ENCODE data around the gene CACNA2D3. TPM values are rescaled to one million over a fixed set of nuclear protein-coding genes. Genes with fewer than 3 reads are reported as not detected.

The CACNA2D3 gene
- total and polyA plus RNA-seq, 7 experiments from 2014 or later = 0.27 to 4.1 TPM; not detected in 5

DNA sequence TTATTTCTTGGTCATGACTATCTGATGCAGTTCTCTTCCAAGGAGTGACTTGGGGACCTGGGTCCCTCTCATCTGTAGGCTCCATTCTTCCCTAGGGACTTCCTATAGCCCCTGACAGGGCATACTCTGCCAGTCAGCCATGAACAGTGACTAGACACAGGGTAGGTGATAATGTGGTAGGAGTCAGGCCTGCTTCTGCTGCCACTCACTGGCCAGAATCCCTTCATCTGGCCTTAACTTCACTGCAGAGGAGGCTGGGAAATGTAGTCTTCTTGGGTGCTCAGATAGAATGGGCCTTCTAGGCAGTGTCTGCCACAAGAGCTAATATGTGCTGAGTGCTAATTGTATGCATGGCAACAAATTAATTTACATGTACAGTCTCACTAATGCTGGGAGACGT lies 84.5 kb downstream of the CACNA2D3 start:
- H3K27me3 Mint-ChIP-seq = peaks cover 0 to 5% (median 3%) of the 10 kb centered on the region in 5 donors
- no peak overlapping the region for H3K27ac Mint-ChIP-seq
- no peaks in the 10 kb centered on the region for H3K4me1 Mint-ChIP-seq
- Histone ChIP-seq H3K4me3 (ENCODE audit: low read length) (no peak overlapping the region), H3K27ac (ENCODE audit: low read depth, low read length) (no peak overlapping the region), H3K36me3 (ENCODE audit: control insufficient read depth in 2 of 3, insufficient read depth in 3 of 3, low read length in 3 of 3) (no peaks in the 10 kb centered on the region), H3K4me1 (ENCODE audit: control insufficient read depth in 2 of 2, insufficient read depth in 2 of 2, low read length in 2 of 2) (no peaks in the 10 kb centered on the region), H3K9me3 (ENCODE audit: control insufficient read depth in 2 of 3, low read length in 3 of 3) (no peaks in the 10 kb centered on the region), H3K27me3 (ENCODE audit: control insufficient read depth in 2 of 2, insufficient read depth in 2 of 2, low read length in 2 of 2) (no peaks in the 10 kb centered on the region)
- no peaks in the 10 kb centered on the region for H3K36me3 Mint-ChIP-seq
- POLR2A ChIA-PET = no interaction called here
- DNase-seq (no peak), ATAC-seq (no peak)
- intact Hi-C loops (cut with micrococcal nuclease) = no loop called here
- no peak overlapping the region for H3K4me3 Mint-ChIP-seq
- peaks cover 0 to 10% (median 4%) of the 10 kb centered on the region in 11 donors for H3K9me3 Mint-ChIP-seq
- CTCF ChIA-PET = no interaction called here

GRCh38 chr3:54211097-54211496 lies 88.7 kb downstream of the CACNA2D3 start:
- H3K36me3 ChIP-seq (ENCODE audit: control insufficient read depth in 2 of 3, insufficient read depth in 3 of 3, low read length in 3 of 3) = no peaks in the 10 kb centered on the region
- Mint-ChIP-seq H3K9me3 (peaks cover 0 to 14% (median 8%) of the 10 kb centered on the region in 11 donors), H3K4me1 (no peaks in the 10 kb centered on the region), H3K27me3 (no peaks in the 10 kb centered on the region), H3K4me3 (no peak overlapping the region), H3K27ac (no peak overlapping the region), H3K36me3 (peaks cover 0 to 3% (median 0%) of the 10 kb centered on the region in 5 donors)
- H3K9me3 ChIP-seq (ENCODE audit: control insufficient read depth in 2 of 3, low read length in 3 of 3) = no peaks in the 10 kb centered on the region
- H3K27ac ChIP-seq (ENCODE audit: low read depth, low read length) = no peak overlapping the region
- ATAC-seq = no peak
- intact Hi-C loops (cut with micrococcal nuclease) = no loop called here
- H3K27me3 ChIP-seq (ENCODE audit: control insufficient read depth in 2 of 2, insufficient read depth in 2 of 2, low read length in 2 of 2) = no peaks in the 10 kb centered on the region
- DNase-seq = no peak
- ChIA-PET POLR2A (no interaction called here), CTCF (no interaction called here)
- no peak overlapping the region for H3K4me3 ChIP-seq (ENCODE audit: low read length)
- H3K4me1 ChIP-seq (ENCODE audit: control insufficient read depth in 2 of 2, insufficient read depth in 2 of 2, low read length in 2 of 2) = no peaks in the 10 kb centered on the region

GRCh38 chr3:54212723-54213122 lies 90.4 kb downstream of the CACNA2D3 start:
- no peaks in the 10 kb centered on the region for H3K9me3 ChIP-seq (ENCODE audit: control insufficient read depth in 2 of 3, low read length in 3 of 3)
- Mint-ChIP-seq H3K4me1 (no peaks in the 10 kb centered on the region), H3K27me3 (no peaks in the 10 kb centered on the region), H3K4me3 (no peak overlapping the region), H3K36me3 (peaks cover 0 to 3% (median 0%) of the 10 kb centered on the region in 5 donors), H3K27ac (no peak overlapping the region), H3K9me3 (peaks cover 0 to 14% (median 6%) of the 10 kb centered on the region in 11 donors)
- ATAC-seq (no peak), DNase-seq (no peak)
- ChIA-PET CTCF (no interaction called here), POLR2A (no interaction called here)
- no peaks in the 10 kb centered on the region for H3K4me1 ChIP-seq (ENCODE audit: control insufficient read depth in 2 of 2, insufficient read depth in 2 of 2, low read length in 2 of 2)
- no peak overlapping the region for H3K27ac ChIP-seq (ENCODE audit: low read depth, low read length)
- intact Hi-C loops (cut with micrococcal nuclease) = no loop called here
- no peaks in the 10 kb centered on the region for H3K27me3 ChIP-seq (ENCODE audit: control insufficient read depth in 2 of 2, insufficient read depth in 2 of 2, low read length in 2 of 2)
- H3K4me3 ChIP-seq (ENCODE audit: low read length) = no peak overlapping the region
- no peaks in the 10 kb centered on the region for H3K36me3 ChIP-seq (ENCODE audit: control insufficient read depth in 2 of 3, insufficient read depth in 3 of 3, low read length in 3 of 3)

GRCh38 chr3:54213907-54214306 lies 91.6 kb downstream of the CACNA2D3 start:
- H3K9me3 ChIP-seq (ENCODE audit: control insufficient read depth in 2 of 3, low read length in 3 of 3) = no peaks in the 10 kb centered on the region
- Mint-ChIP-seq H3K27me3 (no peaks in the 10 kb centered on the region), H3K4me3 (no peak overlapping the region), H3K9me3 (peaks cover 0 to 11% (median 6%) of the 10 kb centered on the region in 11 donors), H3K4me1 (no peaks in the 10 kb centered on the region), H3K27ac (no peak overlapping the region), H3K36me3 (peaks cover 0 to 3% (median 0%) of the 10 kb centered on the region in 5 donors)
- CTCF ChIA-PET = no interaction called here
- intact Hi-C loops (cut with micrococcal nuclease) = no loop called here
- no peak overlapping the region for H3K27ac ChIP-seq (ENCODE audit: low read depth, low read length)
- no peaks in the 10 kb centered on the region for H3K4me1 ChIP-seq (ENCODE audit: control insufficient read depth in 2 of 2, insufficient read depth in 2 of 2, low read length in 2 of 2)
- DNase-seq (no peak), ATAC-seq (no peak)
- POLR2A ChIA-PET = no interaction called here
- no peaks in the 10 kb centered on the region for H3K36me3 ChIP-seq (ENCODE audit: control insufficient read depth in 2 of 3, insufficient read depth in 3 of 3, low read length in 3 of 3)
- H3K27me3 ChIP-seq (ENCODE audit: control insufficient read depth in 2 of 2, insufficient read depth in 2 of 2, low read length in 2 of 2) = no peaks in the 10 kb centered on the region
- H3K4me3 ChIP-seq (ENCODE audit: low read length) = no peak overlapping the region

- H3K27me3 ChIP-seq (ENCODE audit: control insufficient read depth in 2 of 2, insufficient read depth in 2 of 2, low read length in 2 of 2) = no peaks in the 10 kb centered on the region
- peaks cover 0 to 3% (median 0%) of the 10 kb centered on the region in 5 donors for H3K36me3 Mint-ChIP-seq
- no peaks in the 10 kb centered on the region for H3K27me3 Mint-ChIP-seq
- ChIA-PET POLR2A (no interaction called here), CTCF (no interaction called here)
- H3K9me3 ChIP-seq (ENCODE audit: control insufficient read depth in 2 of 3, low read length in 3 of 3) = no peaks in the 10 kb centered on the region
- no peaks in the 10 kb centered on the region for H3K36me3 ChIP-seq (ENCODE audit: control insufficient read depth in 2 of 3, insufficient read depth in 3 of 3, low read length in 3 of 3)
- H3K27ac Mint-ChIP-seq = no peak overlapping the region
- DNase-seq (no peak), ATAC-seq (no peak)
- no peak overlapping the region for H3K27ac ChIP-seq (ENCODE audit: low read depth, low read length)
- no peak overlapping the region for H3K4me3 ChIP-seq (ENCODE audit: low read length)
- H3K4me1 ChIP-seq (ENCODE audit: control insufficient read depth in 2 of 2, insufficient read depth in 2 of 2, low read length in 2 of 2) = no peaks in the 10 kb centered on the region
- intact Hi-C loops (cut with micrococcal nuclease) = no loop called here
- no peak overlapping the region for H3K4me3 Mint-ChIP-seq
- H3K4me1 Mint-ChIP-seq = no peaks in the 10 kb centered on the region
- peaks cover 0 to 10% (median 5%) of the 10 kb centered on the region in 11 donors for H3K9me3 Mint-ChIP-seq
Measured at GRCh38 chr3:54214845-54215244, 92.5 kb downstream of the CACNA2D3 start.

- no peaks in the 10 kb centered on the region for H3K9me3 ChIP-seq (ENCODE audit: control insufficient read depth in 2 of 3, low read length in 3 of 3)
- Mint-ChIP-seq H3K9me3 (peaks cover 0 to 10% (median 4%) of the 10 kb centered on the region in 11 donors), H3K4me1 (no peaks in the 10 kb centered on the region), H3K27me3 (no peaks in the 10 kb centered on the region), H3K36me3 (peaks cover 0 to 3% (median 0%) of the 10 kb centered on the region in 5 donors), H3K4me3 (no peak overlapping the region), H3K27ac (no peak overlapping the region)
- ChIA-PET CTCF (no interaction called here), POLR2A (no interaction called here)
- H3K27me3 ChIP-seq (ENCODE audit: control insufficient read depth in 2 of 2, insufficient read depth in 2 of 2, low read length in 2 of 2) = no peaks in the 10 kb centered on the region
- ATAC-seq (no peak), DNase-seq (no peak)
- H3K36me3 ChIP-seq (ENCODE audit: control insufficient read depth in 2 of 3, insufficient read depth in 3 of 3, low read length in 3 of 3) = no peaks in the 10 kb centered on the region
- H3K4me1 ChIP-seq (ENCODE audit: control insufficient read depth in 2 of 2, insufficient read depth in 2 of 2, low read length in 2 of 2) = no peaks in the 10 kb centered on the region
- no peak overlapping the region for H3K27ac ChIP-seq (ENCODE audit: low read depth, low read length)
- intact Hi-C loops (cut with micrococcal nuclease) = no loop called here
- no peak overlapping the region for H3K4me3 ChIP-seq (ENCODE audit: low read length)
Measured at GRCh38 chr3:54215521-54215920, 93.2 kb downstream of the CACNA2D3 start.

- H3K9me3 Mint-ChIP-seq = peaks cover 0 to 5% (median 0%) of the 10 kb centered on the region in 11 donors
- H3K27me3 ChIP-seq (ENCODE audit: control insufficient read depth in 2 of 2, insufficient read depth in 2 of 2, low read length in 2 of 2) = no peaks in the 10 kb centered on the region
- H3K4me3 ChIP-seq (ENCODE audit: low read length) = no peak overlapping the region
- ChIA-PET POLR2A (no interaction called here), CTCF (no interaction called here)
- H3K27me3 Mint-ChIP-seq = no peaks in the 10 kb centered on the region
- DNase-seq = no peak
- H3K36me3 ChIP-seq (ENCODE audit: control insufficient read depth in 2 of 3, insufficient read depth in 3 of 3, low read length in 3 of 3) = no peaks in the 10 kb centered on the region
- H3K4me1 ChIP-seq (ENCODE audit: control insufficient read depth in 2 of 2, insufficient read depth in 2 of 2, low read length in 2 of 2) = no peaks in the 10 kb centered on the region
- H3K27ac ChIP-seq (ENCODE audit: low read depth, low read length) = no peak overlapping the region
- intact Hi-C loops (cut with micrococcal nuclease) = no loop called here
- no peaks in the 10 kb centered on the region for H3K4me1 Mint-ChIP-seq
- ATAC-seq = no peak
- no peaks in the 10 kb centered on the region for H3K36me3 Mint-ChIP-seq
- H3K4me3 Mint-ChIP-seq = no peak overlapping the region
- no peak overlapping the region for H3K27ac Mint-ChIP-seq
- no peaks in the 10 kb centered on the region for H3K9me3 ChIP-seq (ENCODE audit: control insufficient read depth in 2 of 3, low read length in 3 of 3)
Measured at GRCh38 chr3:54217828-54218227, 95.5 kb downstream of the CACNA2D3 start.
